GM12892 (cell line): ENCODE measurements around the gene PHOX2A.

Experiments
- POLR2A ChIP-seq: IDR thresholded peaks from 2 replicates; pipeline ENCODE4 v1.6.1; 2011; ENCODE audit warnings: low read depth, low read length, control low read depth
- POLR2AphosphoS5 ChIP-seq: IDR thresholded peaks from 2 replicates; pipeline ENCODE4 v1.6.1; 2011; ENCODE audit warnings: low read depth, low read length, control low read depth

- no peak for TF ChIP-seq POLR2A
- TF ChIP-seq POLR2AphosphoS5, result no peak
Observed at GRCh38 chr11:72265951-72266350, 22.0 kb upstream of the PHOX2A start.
